MM.1S (cell line): ENCODE data around the gene ZNF93.
"Not testable (repeated sequence)": the region's sequence is repeated elsewhere in the genome, so short reads cannot be mapped to it uniquely, and the experiment has no call there.

Experiments used
- DNase-seq: peaks from one replicate; pipeline ENCODE4 v3.0.0-alpha.2; 2015
- H2AFZ ChIP-seq: fragments of 300-600 bp; sonication (generic); 2 replicates; pipeline ENCODE4 v1.6.0; 2016; ENCODE audit warnings: antibody characterized with exemption, low read length
- H3F3A ChIP-seq: fragments of 300-600 bp; sonication (generic); 2 replicates; pipeline ENCODE4 v1.6.1; 2016; ENCODE audit warnings: mild to moderate bottlenecking, antibody characterized with exemption, low read length, moderate library complexity, mixed read lengths; ENCODE audit not compliant: insufficient read depth
- H3K27ac ChIP-seq: fragments of 300-600 bp; sonication (generic); 2 replicates; pipeline ENCODE4 v1.5.1; 2016; ENCODE audit warnings: mild to moderate bottlenecking, low read length
- H3K27me3 ChIP-seq: fragments of 300-600 bp; sonication (generic); replicated peaks from 2 replicates; pipeline ENCODE4 v1.6.0; 2016; ENCODE audit warnings: low read length; ENCODE audit not compliant: insufficient read depth
- H3K36me3 ChIP-seq: fragments of 300-600 bp; sonication (generic); replicated peaks from 2 replicates; pipeline ENCODE4 v1.6.1; 2016; ENCODE audit warnings: mild to moderate bottlenecking, low read length, mixed read lengths; ENCODE audit not compliant: insufficient read depth
- H3K4me1 ChIP-seq: fragments of 300-600 bp; sonication (generic); 2 replicates; pipeline ENCODE4 v1.6.1; 2016; ENCODE audit warnings: low read length, mixed read lengths
- H3K4me2 ChIP-seq: fragments of 300-600 bp; sonication (generic); 2 replicates; pipeline ENCODE4 v1.6.0; 2016; ENCODE audit warnings: low read depth, low read length
- H3K4me3 ChIP-seq: fragments of 300-600 bp; sonication (generic); 2 replicates; pipeline ENCODE4 v1.5.1; 2016; ENCODE audit warnings: low read length, mixed read lengths
- H3K79me2 ChIP-seq: fragments of 300-600 bp; sonication (generic); 2 replicates; pipeline ENCODE4 v1.6.1; 2016; ENCODE audit warnings: mixed run types, low read length, mixed read lengths
- H3K9ac ChIP-seq: fragments of 300-600 bp; sonication (generic); 2 replicates; pipeline ENCODE4 v1.6.1; 2016; ENCODE audit warnings: low read length, mixed read lengths
- H3K9me2 ChIP-seq: fragments of 300-600 bp; sonication (generic); replicated peaks from 2 replicates; pipeline ENCODE4 v1.6.1; 2016; ENCODE audit warnings: mild to moderate bottlenecking, low read length, mixed read lengths; ENCODE audit not compliant: insufficient read depth
- H3K9me3 ChIP-seq: fragments of 300-600 bp; sonication (generic); replicated peaks from 2 replicates; pipeline ENCODE4 v1.6.1; 2016; ENCODE audit warnings: mild to moderate bottlenecking, low read length, mixed read lengths; ENCODE audit not compliant: insufficient read depth
- H4K20me1 ChIP-seq: fragments of 300-600 bp; sonication (generic); 2 replicates; pipeline ENCODE4 v1.6.1; 2016; ENCODE audit warnings: mild to moderate bottlenecking, low read length, moderate library complexity, mixed read lengths; ENCODE audit not compliant: insufficient read depth
- CTCF ChIP-seq: fragments of 300-600 bp; sonication (generic); IDR thresholded peaks from 2 replicates; pipeline ENCODE4 v1.5.1; 2016; ENCODE audit warnings: antibody characterized with exemption, low read length, mixed read lengths
- EZH2 ChIP-seq: fragments of 300-600 bp; sonication (generic); optimal IDR thresholded peaks from 2 replicates; pipeline ENCODE3; 2017; ENCODE audit warnings: low read depth, mild to moderate bottlenecking, antibody characterized with exemption, low read length, mixed read lengths
- EZH2phosphoT487 ChIP-seq: fragments of 300-600 bp; sonication (generic); IDR thresholded peaks from 2 replicates; pipeline ENCODE4 v1.6.1; 2018; ENCODE audit warnings: antibody characterized with exemption, low read length

ZNF93 gene

GRCh38 chr19:19873381-19873780 lies 27.4 kb upstream of the ZNF93 start:
- Histone ChIP-seq H3F3A (no peaks in the 10 kb centered on the region), H3K9me2 (no peaks in the 10 kb centered on the region), H3K4me1 (no peaks in the 10 kb centered on the region), H3K4me3 (no peak overlapping the region), H3K9ac (no peak overlapping the region), H3K9me3 (no peaks in the 10 kb centered on the region), H3K27me3 (no peaks in the 10 kb centered on the region), H3K4me2 (no peak overlapping the region), H2AFZ (no peak overlapping the region), H3K36me3 (peaks cover 6% of the 10 kb centered on the region; the same call in 1 of the 2 replicates), H3K79me2 (peaks cover 42% of the 10 kb centered on the region), H3K27ac (no peak overlapping the region), H4K20me1 (no peaks in the 10 kb centered on the region)
- DNase-seq: no peak
- no peak for TF ChIP-seq CTCF
- TF ChIP-seq EZH2: no peak
- TF ChIP-seq EZH2phosphoT487: no peak

- H3F3A ChIP-seq: no peaks in the 10 kb centered on the region
- H3K27ac ChIP-seq: no peak overlapping the region
- no peaks in the 10 kb centered on the region for H4K20me1 ChIP-seq
- H3K36me3 ChIP-seq: peaks cover 6% of the 10 kb centered on the region; the same call in 1 of the 2 replicates
- H2AFZ ChIP-seq: no peak overlapping the region
- no peak overlapping the region for H3K9ac ChIP-seq
- H3K79me2 ChIP-seq: 0 out of 2 replicates have a peak, but pooled peaks cover 5% of the 10 kb centered on the region
- H3K4me2 ChIP-seq: no peak overlapping the region
- H3K9me3 ChIP-seq: no peaks in the 10 kb centered on the region
- H3K4me1 ChIP-seq: no peaks in the 10 kb centered on the region
- no peak for TF ChIP-seq EZH2
- no peak for TF ChIP-seq CTCF
- no peak for TF ChIP-seq EZH2phosphoT487
- no peak for DNase-seq
- H3K9me2 ChIP-seq: no peaks in the 10 kb centered on the region
- no peak overlapping the region for H3K4me3 ChIP-seq
- no peaks in the 10 kb centered on the region for H3K27me3 ChIP-seq
Measured at GRCh38 chr19:19877724-19878123, 23.0 kb upstream of the ZNF93 start.

DNA sequence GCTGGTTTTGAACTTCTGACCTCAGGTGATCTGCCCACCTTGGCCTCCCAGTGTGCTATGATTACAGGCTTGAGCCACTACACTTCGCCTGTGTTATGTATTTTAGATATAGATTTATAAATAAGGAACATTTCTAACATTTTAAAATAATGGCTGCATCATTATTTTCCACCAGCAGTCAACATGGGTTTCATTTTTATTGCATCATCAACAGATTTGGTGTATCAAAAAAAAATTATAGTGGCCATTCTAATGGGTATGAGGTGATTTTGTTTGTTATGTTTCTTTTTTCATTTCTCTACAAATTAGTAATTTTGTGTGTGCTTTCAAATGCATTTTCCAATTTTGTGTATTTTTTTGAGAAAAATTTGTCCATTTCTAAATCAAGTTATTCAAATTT lies 16.2 kb upstream of the ZNF93 start:
- Histone ChIP-seq H3K79me2 (no peaks in the 10 kb centered on the region), H3K27me3 (no peaks in the 10 kb centered on the region), H3K4me2 (no peak overlapping the region), H3K27ac (no peak overlapping the region), H3K9me3 (no peaks in the 10 kb centered on the region), H3K9ac (no peak overlapping the region), H3F3A (no peaks in the 10 kb centered on the region), H3K4me1 (no peaks in the 10 kb centered on the region), H3K9me2 (no peaks in the 10 kb centered on the region), H3K4me3 (no peak overlapping the region), H3K36me3 (peaks cover 4% of the 10 kb centered on the region), H2AFZ (no peak overlapping the region), H4K20me1 (no peaks in the 10 kb centered on the region)
- TF ChIP-seq EZH2: no peak
- no peak for TF ChIP-seq CTCF
- TF ChIP-seq EZH2phosphoT487: no peak
- no peak for DNase-seq

- H3K9ac ChIP-seq, H3K27ac ChIP-seq, DNase-seq, H4K20me1 ChIP-seq, H3K9me2 ChIP-seq, H3K79me2 ChIP-seq, H3K36me3 ChIP-seq, H3K4me1 ChIP-seq, H3K27me3 ChIP-seq, H3K4me2 ChIP-seq, H3K9me3 ChIP-seq, H3F3A ChIP-seq, H2AFZ ChIP-seq, H3K4me3 ChIP-seq: not testable (repeated sequence)
Measured at GRCh38 chr19:19892055-19892941, 8.4 kb upstream of the ZNF93 start.
